ENCODE data around the gene DHRS7C.

The DHRS7C gene, protein sequence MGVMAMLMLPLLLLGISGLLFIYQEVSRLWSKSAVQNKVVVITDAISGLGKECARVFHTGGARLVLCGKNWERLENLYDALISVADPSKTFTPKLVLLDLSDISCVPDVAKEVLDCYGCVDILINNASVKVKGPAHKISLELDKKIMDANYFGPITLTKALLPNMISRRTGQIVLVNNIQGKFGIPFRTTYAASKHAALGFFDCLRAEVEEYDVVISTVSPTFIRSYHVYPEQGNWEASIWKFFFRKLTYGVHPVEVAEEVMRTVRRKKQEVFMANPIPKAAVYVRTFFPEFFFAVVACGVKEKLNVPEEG

DNA sequence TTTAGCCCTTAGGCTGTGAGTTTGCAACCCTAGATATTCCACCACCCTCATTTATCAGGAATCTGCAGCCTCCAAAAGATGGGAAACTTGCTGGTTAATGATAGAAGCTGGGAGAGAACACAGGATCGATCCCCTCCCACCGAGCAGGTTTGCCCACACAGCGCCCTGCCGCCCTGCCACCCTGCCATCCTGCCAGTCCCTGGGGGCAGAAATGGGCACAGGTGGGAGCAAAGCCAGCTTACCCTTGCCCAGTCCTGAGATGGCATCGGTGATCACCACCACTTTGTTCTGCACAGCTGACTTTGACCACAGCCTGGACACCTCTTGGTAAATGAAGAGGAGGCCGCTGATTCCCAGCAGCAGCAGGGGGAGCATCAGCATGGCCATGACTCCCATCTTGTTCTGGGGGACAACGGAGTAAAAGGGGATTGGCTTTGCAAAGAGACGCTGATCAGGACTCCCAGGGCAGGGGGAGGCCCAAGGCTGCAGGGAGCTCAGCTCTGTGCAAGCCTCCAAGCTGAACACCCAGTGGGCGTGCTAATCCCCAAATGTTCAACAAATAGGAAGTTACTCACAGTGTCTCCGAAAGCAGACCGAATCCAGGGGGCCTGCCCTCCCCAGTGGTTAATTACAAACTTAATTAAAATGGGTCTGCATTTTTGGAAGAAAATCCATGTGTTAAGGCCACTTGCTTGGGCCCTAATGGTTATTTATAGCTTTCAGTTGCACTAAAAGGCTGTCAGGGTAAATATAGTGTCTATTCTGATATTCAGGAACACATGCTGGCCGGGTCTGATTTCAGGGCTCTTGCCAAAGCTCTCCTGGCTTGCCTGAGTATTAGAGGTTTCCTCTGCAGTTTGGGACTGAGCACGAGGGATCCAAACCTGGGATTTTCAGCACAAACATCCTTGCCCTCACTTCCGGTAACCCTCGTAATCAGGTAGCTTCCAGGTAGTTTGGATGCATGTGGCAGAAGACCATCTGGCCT is at the start of gene DHRS7C:
Gene DHRS7C, minus strand, starts transcription at position 704 of the 988 bp plus-strand sequence. Its CDS starts 308 bp downstream, at position 396.
- Histone ChIP-seq H3K4me1 (ENCODE audit: insufficient read depth, low read length) (no peaks in the 10 kb centered on the region), H3K27ac (ENCODE audit: low read length) (no peak within 1 kb of the TSS), H2AFZ (ENCODE audit: low read depth, low read length) (no peak within 1 kb of the TSS), H3K27me3 (ENCODE audit: insufficient read depth, low read length, poor library complexity) (peaks cover 4% of the 10 kb centered on the region), H3K4me2 (ENCODE audit: insufficient read depth, low read length) (no peak within 1 kb of the TSS), H3K36me3 (ENCODE audit: insufficient read depth, low read length) (no peaks in the 10 kb centered on the region), H3K9ac (ENCODE audit: low read depth, low read length) (no peak within 1 kb of the TSS), H3K4me3 (ENCODE audit: low read depth in 1 of 2, low read length in 2 of 2) (no peak within 1 kb of the TSS), H4K20me1 (ENCODE audit: insufficient read depth, low read length) (no peaks in the 10 kb centered on the region), H3K9me3 (ENCODE audit: insufficient read depth, low read length, severe bottlenecking) (no peaks in the 10 kb centered on the region), H3K79me2 (ENCODE audit: insufficient read depth, low read length) (no peaks in the 10 kb centered on the region)
- ATAC-seq (ENCODE audit: insufficient read depth, low read depth): no peak
- DNase-seq: no peak
- no peak for TF ChIP-seq EZH2 (IDR thresholded peaks at IDR 0.05; ENCODE audit: borderline replicate concordance, low read depth, low read length, severe bottlenecking)
- TF ChIP-seq, protein P1, sequence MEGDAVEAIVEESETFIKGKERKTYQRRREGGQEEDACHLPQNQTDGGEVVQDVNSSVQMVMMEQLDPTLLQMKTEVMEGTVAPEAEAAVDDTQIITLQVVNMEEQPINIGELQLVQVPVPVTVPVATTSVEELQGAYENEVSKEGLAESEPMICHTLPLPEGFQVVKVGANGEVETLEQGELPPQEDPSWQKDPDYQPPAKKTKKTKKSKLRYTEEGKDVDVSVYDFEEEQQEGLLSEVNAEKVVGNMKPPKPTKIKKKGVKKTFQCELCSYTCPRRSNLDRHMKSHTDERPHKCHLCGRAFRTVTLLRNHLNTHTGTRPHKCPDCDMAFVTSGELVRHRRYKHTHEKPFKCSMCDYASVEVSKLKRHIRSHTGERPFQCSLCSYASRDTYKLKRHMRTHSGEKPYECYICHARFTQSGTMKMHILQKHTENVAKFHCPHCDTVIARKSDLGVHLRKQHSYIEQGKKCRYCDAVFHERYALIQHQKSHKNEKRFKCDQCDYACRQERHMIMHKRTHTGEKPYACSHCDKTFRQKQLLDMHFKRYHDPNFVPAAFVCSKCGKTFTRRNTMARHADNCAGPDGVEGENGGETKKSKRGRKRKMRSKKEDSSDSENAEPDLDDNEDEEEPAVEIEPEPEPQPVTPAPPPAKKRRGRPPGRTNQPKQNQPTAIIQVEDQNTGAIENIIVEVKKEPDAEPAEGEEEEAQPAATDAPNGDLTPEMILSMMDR (IDR thresholded peaks at IDR 0.05; ENCODE audit: borderline replicate concordance, extremely low read depth, low read length, poor library complexity, severe bottlenecking): no peak

- Histone ChIP-seq H3K79me2 (ENCODE audit: insufficient read depth, low read length) (no peaks in the 10 kb centered on the region), H3K36me3 (ENCODE audit: insufficient read depth, low read length) (no peaks in the 10 kb centered on the region), H3K27me3 (ENCODE audit: insufficient read depth, low read length, poor library complexity) (peaks cover 6% of the 10 kb centered on the region), H3K4me3 (ENCODE audit: low read depth in 1 of 2, low read length in 2 of 2) (no peak overlapping the region), H3K27ac (ENCODE audit: low read length) (no peak overlapping the region), H2AFZ (ENCODE audit: low read depth, low read length) (no peak overlapping the region), H3K9ac (ENCODE audit: low read depth, low read length) (no peak overlapping the region), H3K4me2 (ENCODE audit: insufficient read depth, low read length) (no peak overlapping the region), H4K20me1 (ENCODE audit: insufficient read depth, low read length) (no peaks in the 10 kb centered on the region), H3K4me1 (ENCODE audit: insufficient read depth, low read length) (no peaks in the 10 kb centered on the region), H3K9me3 (ENCODE audit: insufficient read depth, low read length, severe bottlenecking) (no peaks in the 10 kb centered on the region)
- no peak for ATAC-seq (ENCODE audit: insufficient read depth, low read depth)
- TF ChIP-seq EZH2 (IDR thresholded peaks at IDR 0.05; ENCODE audit: borderline replicate concordance, low read depth, low read length, severe bottlenecking): no peak
- TF ChIP-seq, protein P1 (IDR thresholded peaks at IDR 0.05; ENCODE audit: borderline replicate concordance, extremely low read depth, low read length, poor library complexity, severe bottlenecking): no peak
- DNase-seq: no peak
These were observed 48.0 kb upstream of the DHRS7C start for GRCh38 chr17:9839433-9839832.

- Histone ChIP-seq H3K27ac (ENCODE audit: low read length) (no peak overlapping the region), H3K79me2 (ENCODE audit: insufficient read depth, low read length) (no peaks in the 10 kb centered on the region), H3K4me1 (ENCODE audit: insufficient read depth, low read length) (no peaks in the 10 kb centered on the region), H3K9me3 (ENCODE audit: insufficient read depth, low read length, severe bottlenecking) (no peaks in the 10 kb centered on the region), H3K4me2 (ENCODE audit: insufficient read depth, low read length) (no peak overlapping the region), H3K4me3 (ENCODE audit: low read depth in 1 of 2, low read length in 2 of 2) (no peak overlapping the region), H3K36me3 (ENCODE audit: insufficient read depth, low read length) (no peaks in the 10 kb centered on the region), H3K9ac (ENCODE audit: low read depth, low read length) (no peak overlapping the region), H2AFZ (ENCODE audit: low read depth, low read length) (no peak overlapping the region), H4K20me1 (ENCODE audit: insufficient read depth, low read length) (no peaks in the 10 kb centered on the region), H3K27me3 (ENCODE audit: insufficient read depth, low read length, poor library complexity) (peaks cover 6% of the 10 kb centered on the region)
- DNase-seq (no peak), ATAC-seq (ENCODE audit: insufficient read depth, low read depth) (no peak)
- TF ChIP-seq, protein P1 (IDR thresholded peaks at IDR 0.05; ENCODE audit: borderline replicate concordance, extremely low read depth, low read length, poor library complexity, severe bottlenecking): no peak
- TF ChIP-seq EZH2 (IDR thresholded peaks at IDR 0.05; ENCODE audit: borderline replicate concordance, low read depth, low read length, severe bottlenecking): no peak
These were observed 46.4 kb upstream of the DHRS7C start for GRCh38 chr17:9837551-9838471.
